Measurements from ENCODE around the gene LIMS2. TPM values are rescaled to one million over a fixed set of nuclear protein-coding genes. Genes with fewer than 3 reads are reported as not detected.

Gene LIMS2
- 0.34 and 1.1 TPM in 2 replicates for total RNA-seq

GRCh38 chr2:127675331-127676261 lies at the start of gene LIMS2:
Gene LIMS2, minus strand, starts transcription at chr2:127675530. Its CDS starts 506 bp downstream, at chr2:127675024.

GRCh38 chr2:127701193-127701650 lies 25.9 kb upstream of the LIMS2 start, which contains the start of gene SFT2D3:
Gene SFT2D3, plus strand, starts transcription at chr2:127701497. Its CDS starts 32 bp downstream, at chr2:127701529.

GRCh38 chr2:127645395-127646291 lies 29.7 kb downstream of the LIMS2 start, which contains the start of gene GPR17:
Gene GPR17, plus strand, starts transcription at chr2:127646153. Its CDS starts 4,583 bp downstream, at chr2:127650736.

Other genes starting within 250 kb of the LIMS2 start
- 21.7 and 37.5 TPM in 2 replicates for gene IWS1, start 149.0 kb downstream of the LIMS2 start, total RNA-seq
- 0.06 TPM in 1 of 2 replicates, not detected in the other for gene MYO7B, start 139.8 kb downstream of the LIMS2 start, total RNA-seq
- not detected in 2 replicates for gene GPR17, start 29.4 kb downstream of the LIMS2 start, total RNA-seq
- 5.7 and 6.8 TPM in 2 replicates for gene SFT2D3, start 26.0 kb upstream of the LIMS2 start, total RNA-seq
- gene WDR33, start 135.6 kb upstream of the LIMS2 start, total RNA-seq, result 15.0 and 17.5 TPM in 2 replicates
- gene POLR2D, start 182.6 kb upstream of the LIMS2 start, total RNA-seq, result 7.9 and 10.2 TPM in 2 replicates
- gene AMMECR1L, start 210.4 kb upstream of the LIMS2 start, total RNA-seq, result 9.2 and 10.7 TPM in 2 replicates

All from cardiac ventricle fibroblast (primary cell).